H1 (cell line): Measurements from ENCODE around the gene TLCD3B. TPM values are rescaled to one million over a fixed set of nuclear protein-coding genes. Genes with fewer than 3 reads are reported as not detected.

Source experiments
- ATF2 ChIP-seq: IDR thresholded peaks from 2 replicates; pipeline ENCODE4 v1.6.1; 2012; ENCODE audit warnings: low read length, inconsistent platforms
- HDAC6 ChIP-seq: IDR thresholded peaks from one replicate; pipeline ENCODE4 v1.7.1; 2012; ENCODE audit warnings: low read depth, mild to moderate bottlenecking, inconsistent platforms, low read length, moderate library complexity
- PHF8 ChIP-seq: fragments of 200-600 bp; sonication (generic); conservative IDR thresholded peaks from 2 replicates; pipeline ENCODE4 v1.7.1; 2012; ENCODE audit warnings: low read depth, mild to moderate bottlenecking, inconsistent platforms, low read length, moderate library complexity
- POLR2A ChIP-seq, 2 experiments: IDR thresholded peaks; 1 replicate in 1 of 2; 2 replicates in 1 of 2; pipeline ENCODE4 v1.6.1; 2011; ENCODE audit warnings: low read depth in 2 of 2, low read length in 2 of 2, mild to moderate bottlenecking in 2 of 2; ENCODE audit errors: control extremely low read depth in 1 of 2
- RXRA ChIP-seq: IDR thresholded peaks from 2 replicates; pipeline ENCODE4 v1.6.1; 2011; ENCODE audit warnings: low read depth, mild to moderate bottlenecking, low read length, moderate library complexity; ENCODE audit not compliant: insufficient read depth
- polyA plus RNA-seq, 7 experiments: library from polyadenylated mRNA; depleted of rRNA in 3 of 7; stranded (reverse) in 5 of 7; unstranded in 2 of 7; fragments of >200 nt in 5 of 7; fragments of 200-250 nt in 2 of 7; gene quantifications; 1 replicate in 5 of 7; 2 replicates in 1 of 7; 4 replicates in 1 of 7; pipeline versions ENCODE4 v1.2.1 to v1.2.3, GENCODE V29; 2011 to 2013; ENCODE audit warnings: missing spikeins in 2 of 7, mixed read lengths in 2 of 7
- total RNA-seq: library from RNA; stranded (reverse); fragmentation: NEBNext Ultra II Directional; extraction: Animal tissue kit (Norgen Biotek cat#: 25700); gene quantifications from 2 replicates; pipeline ENCODE4 v1.2.1, GENCODE V29; 2021

Gene TLCD3B
- total and polyA plus RNA-seq, 2 of the 8 experiments (the other 6 are each of a cell fraction or from before 2014, with no cell fraction given) = 15.2 to 26.9 TPM

GRCh38 chr16:30000735-30001631, 30.1 kb downstream of the TLCD3B start (continued):
- no peak for TF ChIP-seq ATF2
- no peak for TF ChIP-seq POLR2A (IDR thresholded peaks at IDR 0.05; ENCODE audit: control extremely low read depth in 1 of 2, low read depth in 2 of 2, low read length in 2 of 2)
- TF ChIP-seq RXRA = no peak
- TF ChIP-seq HDAC6 = no peak
- no peak for TF ChIP-seq PHF8
